Fibroblast of the aortic adventitia (primary cell): ENCODE measurements around the gene CFB. TPM values are rescaled to one million over a fixed set of nuclear protein-coding genes. Genes with fewer than 3 reads are reported as not detected.
A peak's percentile ranks its signal among the peaks of the same experiment; 100 is the strongest.

ENCODE experiments used
- DNase-seq: peaks from one replicate; pipeline ENCODE4 v3.0.0-alpha.2; 2010; ENCODE audit warnings: low read depth
- H3K4me3 ChIP-seq: 2 replicates; pipeline ENCODE4 v1.5.1; 2011; ENCODE audit warnings: low read depth, mild to moderate bottlenecking, control low read depth, low read length, moderate library complexity
- total RNA-seq: library from RNA; depleted of rRNA; stranded (reverse); fragments of >200 nt; gene quantifications from 2 replicates; pipeline ENCODE4 v1.2.3, GENCODE V29; 2012; ENCODE audit warnings: low replicate concordance
- TF ChIP-seq, protein P1 (sequence below): IDR thresholded peaks from 2 replicates; pipeline ENCODE4 v1.5.1; 2011; ENCODE audit warnings: mild to moderate bottlenecking, low read length, control low read depth, inconsistent platforms; ENCODE audit not compliant: insufficient read depth

CFB gene
- total RNA-seq, 1 donor: 39.1 TPM

DNA sequence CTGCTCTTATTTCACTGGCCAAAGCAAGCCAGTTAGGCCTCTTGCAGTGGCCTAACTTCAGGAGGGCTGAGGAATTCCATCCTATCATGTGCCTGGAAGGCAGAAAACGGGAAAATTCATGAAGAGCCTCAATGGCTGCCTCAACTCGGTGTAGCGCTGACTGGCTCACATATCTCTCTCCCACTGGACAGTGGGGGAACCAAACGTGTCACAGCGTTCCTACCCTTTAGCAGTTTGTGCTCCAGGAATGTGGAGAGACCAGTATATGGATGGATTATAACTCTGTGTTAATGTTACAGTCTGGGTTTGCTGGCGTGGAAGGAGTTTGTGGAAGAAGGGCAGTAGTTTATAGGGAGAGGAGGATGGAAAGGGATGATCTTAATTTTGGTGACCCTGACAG, 30.1 kb upstream of the CFB start:
- TF ChIP-seq, protein P1, sequence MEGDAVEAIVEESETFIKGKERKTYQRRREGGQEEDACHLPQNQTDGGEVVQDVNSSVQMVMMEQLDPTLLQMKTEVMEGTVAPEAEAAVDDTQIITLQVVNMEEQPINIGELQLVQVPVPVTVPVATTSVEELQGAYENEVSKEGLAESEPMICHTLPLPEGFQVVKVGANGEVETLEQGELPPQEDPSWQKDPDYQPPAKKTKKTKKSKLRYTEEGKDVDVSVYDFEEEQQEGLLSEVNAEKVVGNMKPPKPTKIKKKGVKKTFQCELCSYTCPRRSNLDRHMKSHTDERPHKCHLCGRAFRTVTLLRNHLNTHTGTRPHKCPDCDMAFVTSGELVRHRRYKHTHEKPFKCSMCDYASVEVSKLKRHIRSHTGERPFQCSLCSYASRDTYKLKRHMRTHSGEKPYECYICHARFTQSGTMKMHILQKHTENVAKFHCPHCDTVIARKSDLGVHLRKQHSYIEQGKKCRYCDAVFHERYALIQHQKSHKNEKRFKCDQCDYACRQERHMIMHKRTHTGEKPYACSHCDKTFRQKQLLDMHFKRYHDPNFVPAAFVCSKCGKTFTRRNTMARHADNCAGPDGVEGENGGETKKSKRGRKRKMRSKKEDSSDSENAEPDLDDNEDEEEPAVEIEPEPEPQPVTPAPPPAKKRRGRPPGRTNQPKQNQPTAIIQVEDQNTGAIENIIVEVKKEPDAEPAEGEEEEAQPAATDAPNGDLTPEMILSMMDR: no peak
- no peak for DNase-seq
- no peak overlapping the region for H3K4me3 ChIP-seq

- TF ChIP-seq, protein P1: no peak
- no peak overlapping the region for H3K4me3 ChIP-seq
- no peak for DNase-seq
These were observed 27.7 kb upstream of the CFB start for GRCh38 chr6:31918069-31918720.

DNA sequence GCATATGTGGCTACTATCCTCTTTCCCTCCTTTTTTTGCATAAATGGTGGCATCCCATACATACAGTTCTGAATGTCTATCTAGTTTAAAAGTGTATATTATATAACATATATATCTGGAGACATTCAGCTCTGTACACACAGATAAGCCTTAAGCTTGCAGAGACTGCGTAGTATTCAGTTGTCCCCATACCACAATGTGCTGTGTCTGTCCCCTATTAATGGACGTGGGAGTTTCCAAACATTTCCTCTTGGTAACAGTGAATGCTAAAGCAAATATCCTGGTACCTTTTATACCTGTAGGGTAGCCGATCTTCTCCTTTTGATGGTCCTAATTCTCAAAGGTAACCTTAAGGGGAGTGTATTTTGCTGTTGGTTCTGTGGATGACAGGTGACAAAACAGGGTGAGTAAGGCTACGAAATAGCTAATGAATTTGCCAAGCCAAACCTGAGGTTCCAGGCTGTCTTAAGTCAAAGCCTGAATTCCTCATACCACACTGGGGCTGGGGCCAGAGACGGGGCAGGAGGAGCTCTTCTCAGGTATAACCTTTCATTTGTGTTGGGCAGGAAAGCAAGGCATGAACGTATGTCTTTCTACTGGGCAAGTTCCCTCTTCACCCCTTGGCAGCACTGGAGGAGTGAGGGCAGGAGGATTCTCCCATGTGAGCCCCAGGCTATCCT, 26.1 kb upstream of the CFB start:
- TF ChIP-seq, protein P1: no peak
- H3K4me3 ChIP-seq: no peak overlapping the region
- no peak for DNase-seq

GRCh38 chr6:31920811-31921210, 25.1 kb upstream of the CFB start:
- TF ChIP-seq, protein P1: no peak
- no peak overlapping the region for H3K4me3 ChIP-seq
- DNase-seq: peak; percentile 31

DNA sequence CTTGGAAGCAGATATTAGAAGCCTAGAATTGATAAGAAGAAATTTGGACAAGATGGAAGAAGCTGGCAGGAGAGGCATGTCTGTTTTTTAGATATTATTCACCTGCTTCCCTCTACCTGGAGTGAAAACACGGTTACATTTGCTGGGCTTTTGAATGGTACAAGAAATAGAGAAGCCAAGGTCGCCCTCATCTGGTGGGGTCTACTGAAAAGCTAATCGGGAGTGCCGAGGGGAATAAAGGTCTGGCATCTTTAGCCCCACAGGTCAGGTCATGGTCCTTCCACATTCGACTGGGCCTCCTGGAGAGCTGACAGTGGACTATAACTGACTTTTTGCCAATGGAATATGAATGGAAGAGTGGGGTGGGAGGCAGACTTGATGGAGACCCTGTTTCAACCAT, 23.0 kb upstream of the CFB start:
- DNase-seq: peak; percentile 29
- TF ChIP-seq, protein P1: peak; percentile 19
- H3K4me3 ChIP-seq: no peak overlapping the region

- H3K4me3 ChIP-seq: no peak within 1 kb of the TSS
- DNase-seq: no peak
- TF ChIP-seq, protein P1: no peak
These were observed 18.5 kb upstream of the CFB start, which contains the start of gene C2 for GRCh38 chr6:31927242-31927862. C2 (plus strand) TSS chr6:31927717; CDS start chr6:31927753, 36 bp downstream.
